ENCODE measurements around the gene GASK1A.

GASK1A gene

DNA sequence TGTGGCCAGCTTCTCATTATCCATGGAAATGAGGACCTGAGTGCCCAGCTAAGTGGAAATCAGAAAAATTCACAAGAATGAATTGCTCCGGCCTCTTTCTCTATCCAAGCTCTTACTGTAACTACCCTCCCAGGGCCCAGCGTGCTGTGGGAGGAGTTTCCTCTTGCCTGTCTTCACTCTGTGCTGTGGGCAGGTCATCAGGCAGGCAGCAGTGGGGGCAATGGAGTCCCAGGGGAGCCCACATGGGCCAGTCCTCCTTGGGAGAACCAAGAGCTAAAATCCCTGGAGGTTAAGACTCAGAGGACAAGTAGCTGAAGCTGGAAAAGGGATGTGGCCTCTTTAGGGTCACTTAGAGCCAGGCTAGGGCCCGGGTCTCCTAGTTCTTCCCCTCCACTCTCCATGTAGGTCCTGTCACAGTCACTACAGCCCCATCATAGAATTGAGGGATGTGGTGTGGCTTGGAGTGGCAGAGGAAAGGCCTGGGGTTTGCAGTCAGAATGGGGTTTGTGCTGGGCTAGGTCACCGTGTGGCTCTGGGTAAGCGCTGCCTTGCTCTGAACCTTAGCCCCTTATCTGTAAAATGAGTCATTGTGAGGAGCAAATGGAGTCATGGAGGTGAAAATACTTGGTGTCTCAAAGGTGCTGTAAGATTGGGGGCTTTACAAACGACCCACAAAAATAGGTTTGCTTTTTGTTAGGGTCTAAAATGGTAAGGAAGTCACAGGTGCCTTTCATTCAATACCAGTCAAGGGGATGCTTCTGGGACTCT, 3.7 kb downstream of the GASK1A start:
- no peak for DNase-seq (ENCODE audit: low spot score)

DNA sequence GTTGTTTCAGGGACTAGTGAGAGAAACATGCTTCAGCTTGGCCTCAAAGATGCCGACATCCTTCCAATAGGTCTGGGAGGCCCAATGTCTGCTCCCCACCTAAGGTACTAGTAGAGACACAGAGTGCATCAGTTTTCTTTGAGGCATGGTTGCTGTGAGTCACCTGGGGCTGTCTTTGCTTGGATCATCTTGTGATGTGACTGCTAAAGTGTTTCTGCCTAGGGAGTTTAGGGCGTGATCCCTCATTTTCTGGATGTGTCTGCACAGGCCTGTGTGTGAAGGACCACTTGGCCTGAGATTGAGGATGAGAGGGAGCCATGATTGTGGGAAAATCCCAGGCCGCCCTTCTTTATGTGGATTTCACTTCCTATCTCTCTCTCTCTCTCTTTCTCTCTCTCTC, 4.8 kb downstream of the GASK1A start:
- DNase-seq (ENCODE audit: low spot score), result no peak

DNA sequence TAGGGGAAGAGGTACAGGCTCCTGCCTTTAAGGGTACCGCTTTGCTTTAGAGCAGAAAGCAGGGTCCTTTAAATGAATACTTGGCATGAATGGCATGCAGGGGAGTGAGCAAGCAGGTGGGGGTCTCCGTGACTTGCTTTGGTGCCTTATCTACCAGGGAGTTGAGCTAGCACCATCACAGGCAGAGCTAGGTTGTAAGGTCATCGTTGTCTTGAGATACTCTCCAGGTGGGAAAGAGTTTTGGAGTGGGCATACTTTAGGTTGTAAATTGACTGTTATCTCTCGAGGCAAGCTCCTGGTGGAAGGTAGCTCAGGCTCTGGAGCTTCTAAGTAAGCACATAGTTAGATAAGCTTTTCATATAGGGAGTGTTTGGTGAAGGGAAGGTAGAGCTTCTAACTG, 5.6 kb downstream of the GASK1A start:
- DNase-seq (ENCODE audit: low spot score), result no peak

DNA sequence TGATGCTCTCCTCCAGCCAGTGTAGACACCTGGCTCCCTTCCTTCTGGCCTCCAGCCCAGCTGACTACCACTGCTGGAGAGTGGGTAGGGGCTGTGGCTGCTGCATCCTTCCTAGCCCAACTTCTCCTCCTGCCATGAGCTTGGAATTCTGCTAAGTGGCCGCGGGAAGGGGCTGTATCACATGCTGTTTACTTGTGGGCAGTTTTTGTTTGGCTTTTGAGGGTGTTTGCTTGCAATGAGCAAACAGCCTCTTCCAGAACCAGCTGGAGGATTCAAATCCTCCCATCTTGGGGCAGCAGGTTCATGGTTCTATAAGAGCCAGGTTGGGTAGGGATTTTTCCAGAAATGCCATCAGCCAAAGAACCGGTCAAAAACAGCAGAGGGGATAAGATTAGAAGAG, 9.0 kb downstream of the GASK1A start:
- no peak for DNase-seq (ENCODE audit: low spot score)

DNA sequence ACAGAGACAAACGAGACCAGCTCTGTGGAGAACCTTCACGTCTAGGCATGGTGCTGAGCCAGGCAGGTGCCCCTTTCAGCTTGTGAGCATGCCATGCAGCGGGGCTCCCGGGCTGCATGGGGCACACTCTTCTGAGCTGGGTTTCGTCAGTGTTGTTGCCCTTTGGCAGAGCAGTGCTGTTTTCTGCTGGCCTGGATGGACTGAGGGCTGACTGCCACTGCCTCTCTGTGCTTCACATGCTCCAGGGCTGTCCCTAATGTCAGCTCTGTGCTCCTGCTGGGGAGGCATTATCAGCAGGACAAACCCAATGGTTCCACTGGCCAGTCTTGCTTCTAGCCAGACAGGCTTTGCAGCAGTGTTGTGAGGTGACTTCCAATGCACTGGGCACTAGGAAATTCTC, 9.5 kb downstream of the GASK1A start:
- no peak for DNase-seq (ENCODE audit: low spot score)

DNA sequence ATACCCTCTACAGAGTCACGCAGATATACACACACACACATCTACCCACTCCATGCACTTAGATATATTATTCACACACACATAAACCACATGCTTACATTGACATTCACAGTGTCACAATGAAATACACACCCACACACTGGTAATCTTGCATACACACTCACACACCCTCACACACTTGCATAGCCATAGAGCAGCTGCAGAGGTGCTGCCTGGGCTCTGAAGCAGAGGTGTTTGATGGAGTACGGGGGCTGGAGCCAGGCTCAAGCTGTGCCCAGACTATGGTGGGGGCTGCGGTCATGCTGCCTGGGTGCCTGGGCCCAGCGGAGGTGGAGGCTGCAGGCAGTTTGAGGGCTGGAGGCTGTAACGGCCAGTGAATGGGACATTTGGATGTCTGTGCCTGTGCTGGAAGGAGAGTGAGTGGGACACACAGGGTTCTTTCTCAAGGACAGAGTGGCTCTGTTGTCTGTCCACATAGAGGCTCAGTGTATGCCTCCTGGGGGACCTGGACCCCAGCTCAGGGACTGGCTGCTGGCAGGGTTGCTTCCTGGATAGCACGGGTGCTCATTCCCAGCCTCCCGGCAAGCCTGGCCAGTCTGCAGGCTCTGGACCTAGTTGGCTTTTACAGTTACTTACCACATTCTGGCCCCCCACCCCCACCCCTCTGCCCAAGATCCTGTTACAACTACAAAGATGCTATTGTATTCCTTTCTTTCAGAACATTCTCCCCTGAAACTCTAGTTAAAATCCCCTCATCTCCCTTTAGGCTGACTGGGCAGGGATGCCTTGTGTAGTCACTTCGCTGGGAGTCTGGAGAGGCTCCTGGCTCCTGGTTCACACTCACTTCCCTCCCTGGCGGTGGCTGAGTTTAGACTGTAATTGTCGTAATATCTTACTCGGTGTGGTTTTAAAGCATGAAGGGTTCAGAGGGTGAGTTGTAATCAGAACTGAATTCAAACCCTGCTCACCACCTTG, 12.5 kb downstream of the GASK1A start:
- DNase-seq (ENCODE audit: low spot score), result no peak

DNA sequence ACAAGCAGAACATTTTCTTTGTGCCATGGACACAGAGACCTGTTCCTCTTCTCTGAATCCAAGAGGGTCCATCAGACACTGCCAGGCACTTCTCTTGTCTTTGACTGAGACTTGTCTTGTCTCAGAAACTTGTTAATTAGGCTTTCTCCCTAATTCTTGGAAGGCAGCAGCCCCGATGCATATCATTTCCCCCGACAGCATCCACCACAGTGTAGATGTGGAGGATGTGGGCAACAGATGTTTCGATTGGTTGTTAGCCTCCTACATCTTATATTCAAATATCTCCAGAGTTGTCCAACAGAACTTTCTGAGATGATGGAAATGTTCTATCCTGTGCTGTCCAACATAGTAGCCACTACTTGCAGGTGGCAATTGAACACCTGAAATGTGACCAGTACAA, 15.5 kb downstream of the GASK1A start:
- no peak for DNase-seq (ENCODE audit: low spot score)

DNA sequence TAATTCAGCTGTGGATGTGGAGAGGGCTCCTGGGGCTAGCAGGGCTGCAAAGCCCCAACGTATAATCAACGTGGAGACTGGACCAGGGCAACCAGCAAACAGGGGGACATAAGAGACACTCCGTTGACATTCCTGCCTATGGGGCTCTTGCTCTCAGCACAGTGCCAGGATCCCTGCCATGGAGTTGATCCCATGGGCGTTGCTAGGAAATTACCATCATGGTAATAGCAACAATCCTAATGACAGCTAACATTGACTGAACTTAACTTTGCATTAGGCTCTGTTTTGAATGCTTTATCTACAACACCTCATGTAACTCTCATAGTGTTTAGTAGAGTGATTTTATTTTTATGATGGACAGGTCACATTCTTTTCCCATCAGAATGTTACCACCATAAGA, 16.9 kb downstream of the GASK1A start:
- no peak for DNase-seq (ENCODE audit: low spot score)

DNA sequence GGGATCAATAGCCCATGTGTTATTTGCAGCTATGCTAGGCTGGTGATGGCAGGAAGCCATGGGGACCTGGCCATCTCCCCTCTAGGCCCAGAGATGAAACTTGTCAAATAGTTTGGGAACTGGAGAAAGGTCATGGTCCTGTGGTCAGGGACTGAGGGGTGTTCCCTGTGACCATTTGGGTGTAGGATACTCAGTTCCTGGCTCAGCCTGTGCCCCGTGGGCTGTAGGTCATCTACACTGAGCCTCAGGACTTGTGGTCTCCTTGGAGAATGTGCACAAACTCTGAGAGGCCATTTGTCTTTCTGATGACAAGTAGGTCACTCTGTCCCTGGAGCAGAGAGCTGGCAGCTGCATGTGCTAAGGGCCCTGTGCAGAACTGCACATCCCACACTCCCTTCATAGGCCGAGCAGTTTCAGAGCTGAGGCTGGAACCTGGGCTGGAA, 17.5 kb downstream of the GASK1A start:
- DNase-seq (ENCODE audit: low spot score), result no peak

DNA sequence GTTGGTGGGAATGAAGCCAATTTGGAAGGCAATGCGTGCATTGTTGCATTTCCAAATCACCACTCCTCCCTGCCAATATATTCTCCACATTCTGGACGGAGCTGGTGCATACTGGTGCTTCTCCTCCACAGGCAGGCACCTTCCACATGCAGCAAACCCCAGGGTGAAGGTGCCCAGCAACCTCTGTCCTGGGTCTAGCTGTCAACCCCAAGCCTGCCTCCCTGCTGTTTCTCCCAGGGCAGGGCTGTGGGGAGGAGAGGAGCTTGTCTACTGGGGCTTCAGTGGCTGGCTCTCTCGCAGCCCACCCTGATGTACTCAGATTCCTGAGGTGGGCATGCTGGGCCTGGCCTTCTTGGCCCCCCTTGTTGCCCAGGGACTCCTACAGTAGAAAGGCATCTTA, 20.1 kb downstream of the GASK1A start:
- no peak for DNase-seq (ENCODE audit: low spot score)

DNA sequence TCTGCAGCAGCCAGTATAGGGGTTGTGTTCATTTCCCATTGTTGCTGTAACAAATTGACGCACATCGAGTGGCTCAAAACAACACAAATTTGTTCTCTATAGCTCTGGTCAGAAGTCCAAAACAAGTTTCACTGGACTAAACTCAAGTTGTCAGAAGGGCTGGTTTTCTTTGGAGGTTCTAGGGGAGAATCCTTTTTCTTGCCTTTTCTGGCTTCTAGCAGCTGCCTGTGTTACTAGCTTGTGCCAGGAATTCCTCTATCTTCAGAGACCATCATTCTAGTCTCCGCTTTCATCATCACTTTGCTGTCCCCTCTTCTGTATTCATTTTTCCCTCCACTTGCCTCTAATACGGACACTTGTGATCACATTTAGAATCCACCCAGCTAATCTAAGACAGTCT, 20.5 kb downstream of the GASK1A start:
- no peak for DNase-seq (ENCODE audit: low spot score)

DNA sequence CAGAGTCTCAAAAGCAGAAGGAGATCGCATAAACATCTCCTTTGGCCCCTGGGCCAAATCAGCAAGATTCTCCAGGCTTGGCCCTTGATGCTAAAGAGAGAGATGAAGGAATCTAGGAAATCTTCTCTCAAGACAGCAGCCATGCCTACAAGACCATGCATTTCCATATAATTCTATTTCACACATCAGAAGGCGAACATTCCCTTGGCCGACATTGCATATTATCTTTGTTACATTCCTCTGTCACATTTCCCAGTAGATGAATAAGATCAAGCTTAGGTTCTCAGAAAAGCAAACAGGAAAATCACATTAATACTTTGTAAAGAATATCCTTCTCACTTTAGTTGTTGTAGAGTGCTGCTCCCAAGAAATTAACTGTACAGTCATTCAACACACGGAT, 21.3 kb downstream of the GASK1A start:
- no peak for DNase-seq (ENCODE audit: low spot score)

DNA sequence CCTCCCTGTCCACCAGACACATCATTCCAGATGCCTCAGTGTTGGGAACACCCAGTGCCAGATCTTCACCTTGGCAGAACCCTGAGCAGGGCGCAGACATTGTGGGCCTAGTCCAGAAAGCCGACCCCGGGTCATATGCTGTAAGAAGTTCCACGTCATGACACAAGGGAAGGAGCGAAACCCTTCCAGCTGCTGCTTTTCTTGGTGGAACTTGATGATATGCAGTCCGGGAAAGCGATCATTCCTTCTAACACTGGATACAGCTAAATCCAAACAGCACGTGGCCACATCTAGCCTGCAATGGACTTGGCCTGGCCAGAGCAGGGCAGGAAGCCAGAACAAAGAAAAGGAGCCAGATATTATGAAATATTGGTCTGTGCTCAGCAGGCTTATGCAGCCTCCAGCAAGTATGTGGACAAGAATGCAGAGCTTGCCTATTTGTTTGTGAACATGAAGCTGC, 22.0 kb downstream of the GASK1A start:
- no peak for DNase-seq (ENCODE audit: low spot score)

DNA sequence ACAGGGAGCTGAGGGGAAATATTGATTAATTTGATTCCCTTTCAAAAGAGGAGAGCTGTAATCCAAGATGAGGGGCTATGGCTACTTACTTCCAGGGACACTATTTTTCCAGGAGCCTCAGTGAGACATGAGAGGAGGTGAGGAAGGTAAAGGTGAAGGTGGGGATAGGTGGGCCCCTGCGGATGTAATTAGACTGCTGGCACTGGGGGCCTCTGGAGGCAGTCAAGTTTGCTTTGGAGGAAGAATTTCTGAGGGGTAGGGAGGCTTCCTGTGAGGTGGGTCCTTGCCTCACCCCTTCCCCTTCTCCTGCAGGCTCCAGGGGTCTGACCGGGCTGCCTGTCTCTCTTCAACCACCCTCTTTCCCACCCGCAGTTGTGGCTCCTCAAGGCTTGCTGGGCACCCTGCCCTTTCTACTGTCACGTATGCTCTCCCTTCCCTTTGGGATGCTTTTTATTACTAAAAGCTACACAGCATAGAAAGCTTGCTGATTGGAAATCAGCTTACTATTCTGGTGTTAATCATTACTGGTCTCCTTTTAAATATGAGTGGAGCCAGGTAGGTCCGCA, 22.5 kb downstream of the GASK1A start:
- DNase-seq (ENCODE audit: low spot score), result no peak

DNA sequence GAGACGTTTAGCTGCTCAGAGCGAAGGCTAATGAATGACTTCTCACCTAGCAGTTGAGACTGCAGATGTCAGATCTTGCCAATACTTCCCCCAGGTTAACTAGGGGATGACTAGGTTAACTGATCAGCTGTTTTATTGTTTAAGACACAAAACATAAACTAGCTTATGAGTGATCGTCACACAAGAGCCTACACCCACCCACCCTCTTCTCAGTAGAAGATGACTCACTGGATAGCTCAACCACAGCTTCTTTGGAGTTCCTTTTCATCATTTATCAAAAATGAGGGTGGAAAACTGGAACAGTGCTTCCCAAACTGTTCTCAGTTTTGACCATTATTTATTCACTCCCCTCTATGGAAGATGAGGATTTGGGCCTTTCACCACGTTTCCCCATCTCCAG, 25.2 kb downstream of the GASK1A start:
- no peak for DNase-seq (ENCODE audit: low spot score)

DNA sequence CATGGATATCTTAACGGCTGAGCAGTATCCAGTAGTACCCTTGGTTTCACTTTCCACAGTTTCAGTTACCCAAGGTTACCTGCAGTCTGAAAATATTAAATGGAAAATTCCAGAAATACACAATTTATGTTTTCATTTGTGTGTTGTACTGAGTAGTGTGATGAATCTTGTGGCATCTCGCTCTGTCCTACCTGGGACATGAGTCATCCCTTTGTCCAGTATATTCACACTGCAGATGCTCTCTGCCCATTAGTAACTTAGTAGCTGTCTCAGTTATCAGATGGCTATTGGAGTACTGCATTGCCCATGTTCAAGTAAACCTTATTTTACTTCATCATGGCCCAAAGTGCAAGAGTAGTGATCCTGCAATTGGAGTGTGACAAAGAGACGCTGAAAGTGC, 26.1 kb downstream of the GASK1A start:
- no peak for DNase-seq (ENCODE audit: low spot score)

DNA sequence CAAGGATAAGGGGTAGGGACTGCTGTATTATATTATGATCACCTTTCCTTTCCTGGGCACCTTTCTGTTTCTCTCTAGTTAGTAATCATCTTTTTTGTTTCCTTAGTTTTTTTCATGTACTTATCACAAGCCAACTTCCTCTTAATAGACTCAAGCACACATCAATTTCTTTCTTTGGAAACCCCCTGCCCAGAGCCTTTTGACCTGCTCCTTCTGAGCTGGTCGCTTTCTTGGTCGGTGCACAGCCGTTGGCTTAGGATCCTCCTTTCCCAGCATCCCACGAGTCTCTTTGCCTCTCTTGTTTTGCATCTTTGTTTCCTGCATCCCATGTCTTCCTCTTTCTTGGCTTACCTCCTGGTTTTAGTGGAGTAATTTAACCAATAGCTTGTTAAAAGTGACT, 26.9 kb downstream of the GASK1A start:
- no peak for DNase-seq (ENCODE audit: low spot score)

DNA sequence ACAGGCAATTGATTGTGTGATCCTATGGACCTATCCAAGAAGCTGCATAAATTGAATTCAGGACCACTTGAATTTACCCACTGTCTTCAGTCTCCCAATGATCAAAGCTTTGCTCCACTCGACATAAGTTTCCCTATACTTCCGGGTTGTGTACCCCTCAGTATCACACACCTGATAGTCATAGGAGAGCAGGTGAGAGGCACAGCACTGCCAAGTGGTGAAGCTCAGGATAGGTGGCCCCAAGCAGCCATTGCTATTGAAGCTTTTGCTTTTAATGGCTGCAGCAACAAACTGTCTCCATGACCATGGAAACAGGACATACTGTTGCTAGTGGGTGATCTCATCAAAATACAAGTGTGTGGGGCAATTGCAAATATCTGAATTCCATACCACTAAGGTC, 27.7 kb downstream of the GASK1A start:
- DNase-seq (ENCODE audit: low spot score), result no peak

DNA sequence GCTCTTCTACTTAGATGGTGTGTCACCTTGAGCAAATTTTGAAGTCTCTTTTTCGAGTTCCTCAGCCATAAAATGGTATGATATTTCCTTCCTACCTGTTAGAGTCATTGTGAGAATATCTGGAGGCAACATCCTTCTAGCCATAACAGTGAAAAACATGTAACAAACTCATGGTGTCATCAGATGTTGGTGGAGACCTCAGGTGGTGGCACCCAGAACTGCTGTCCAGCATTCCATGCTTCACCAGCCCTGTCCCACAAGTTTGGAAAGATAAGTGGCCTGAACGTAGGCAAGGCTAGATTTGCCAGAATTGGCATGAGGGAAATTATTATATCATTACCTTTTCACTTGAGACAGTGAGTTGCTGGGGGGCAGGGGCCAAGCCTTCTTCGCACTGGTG, 30.4 kb downstream of the GASK1A start:
- no peak for DNase-seq (ENCODE audit: low spot score)

DNA sequence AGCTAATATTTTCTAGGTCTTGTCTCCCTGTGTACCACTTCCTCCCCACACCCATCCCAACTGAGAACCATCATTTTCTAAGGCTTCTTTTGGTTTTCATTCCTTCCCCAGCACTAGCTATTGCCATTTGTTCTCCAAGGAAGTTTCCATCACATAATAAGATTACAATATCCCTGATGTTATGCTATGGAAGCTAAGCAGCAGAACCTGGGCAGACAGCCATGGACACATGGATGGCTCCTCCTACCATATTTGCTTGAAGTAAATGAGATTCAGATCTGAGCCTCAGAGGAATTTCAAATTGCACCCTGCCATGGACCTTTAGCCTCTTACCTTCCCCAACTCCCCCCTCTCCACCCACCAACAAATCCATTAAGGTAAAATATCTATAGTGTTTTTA, 31.5 kb downstream of the GASK1A start:
- no peak for DNase-seq (ENCODE audit: low spot score)

DNA sequence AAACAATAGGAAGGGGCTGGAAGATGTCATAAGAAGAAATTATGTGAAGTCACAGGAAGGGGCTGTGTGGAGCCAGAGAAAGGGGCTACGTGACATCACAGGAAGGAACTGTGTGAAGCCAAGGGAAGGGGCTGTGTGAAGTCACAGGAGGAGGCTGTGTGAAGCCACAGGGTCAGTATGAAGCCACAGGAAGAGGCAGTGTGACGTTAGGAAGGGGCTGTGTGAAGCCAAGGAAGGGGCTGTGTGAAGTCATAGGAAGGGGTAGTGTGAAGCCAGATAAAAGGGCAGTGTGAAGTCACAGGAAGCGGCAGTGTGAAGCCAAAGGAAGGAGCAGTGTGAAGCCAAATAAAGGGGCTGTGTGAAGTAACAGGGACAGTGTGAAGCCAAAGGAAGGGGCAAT, 32.5 kb downstream of the GASK1A start:
- no peak for DNase-seq (ENCODE audit: low spot score)

DNA sequence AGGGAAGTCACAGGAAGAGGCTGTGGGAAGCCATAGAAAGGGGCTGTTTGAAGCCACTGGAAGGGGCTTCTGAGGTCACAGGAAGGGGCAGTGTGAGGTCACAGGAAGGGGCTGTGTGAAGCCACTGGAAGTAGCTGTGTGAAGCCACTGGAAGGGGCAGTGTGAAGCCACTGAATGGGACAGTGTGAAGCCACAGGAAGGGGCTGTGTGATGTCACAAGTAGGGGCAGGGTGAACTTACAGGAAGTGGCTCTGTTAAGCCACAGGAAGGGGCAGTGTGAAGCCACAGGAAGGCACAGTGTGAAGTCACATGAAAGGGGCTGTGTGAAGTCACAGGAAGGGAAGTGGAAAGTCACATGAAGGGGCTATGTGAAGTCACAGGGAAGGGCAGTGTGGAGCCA, 33.1 kb downstream of the GASK1A start:
- no peak for DNase-seq (ENCODE audit: low spot score)
